Esophagus squamous epithelium (tissue), 5 donors: ENCODE results near the gene TMEM139. TPM values are rescaled to one million over a fixed set of nuclear protein-coding genes. Genes with fewer than 3 reads are reported as not detected.
"Not testable (repeated sequence)": the region's sequence is repeated elsewhere in the genome, so short reads cannot be mapped to it uniquely, and the experiment has no call there.

Experiments
- DNase-seq: peaks from one replicate; lab custom pipeline; 2025; lab: John Stamatoyannopoulos, UW
- H3K27ac ChIP-seq, 4 donors: fragments of 200-600 bp; sonication (generic); one replicate each; pipeline ENCODE4 v1.5.1; 2016 to 2019; ENCODE audit warnings: mild to moderate bottlenecking in 1 of 4
- H3K27me3 ChIP-seq, 4 donors: fragments of 200-600 bp; sonication (generic); 1 replicate in 3 of 4; 2 replicates in 1 of 4; pipeline versions ENCODE4 v1.5.1 to v1.6.0; 2017 to 2021; ENCODE audit warnings: antibody characterized with exemption in 1 of 4
- H3K36me3 ChIP-seq, 3 donors: fragments of 200-600 bp; sonication (generic); one replicate each; pipeline ENCODE4 v1.5.1; 2016 to 2019
- H3K4me1 ChIP-seq, 3 donors: fragments of 200-600 bp; sonication (generic); one replicate each; pipeline ENCODE4 v1.5.1; 2017 to 2019
- H3K4me3 ChIP-seq, 4 donors: fragments of 200-600 bp; sonication (generic); 1 replicate in 3 of 4; 2 replicates in 1 of 4; pipeline ENCODE4 v1.5.1; 2016 to 2019; ENCODE audit warnings: mild to moderate bottlenecking in 2 of 4, moderate library complexity in 1 of 4
- H3K9me3 ChIP-seq, 3 donors: fragments of 200-600 bp; sonication (generic); one replicate each; pipeline ENCODE4 v1.5.1; 2016 to 2019
- POLR2A ChIP-seq, 4 donors: fragments of 450-650 bp; IDR thresholded peaks; one replicate each; pipeline ENCODE4 v1.6.1; 2017; ENCODE audit warnings: antibody characterized with exemption in 4 of 4, mild to moderate bottlenecking in 4 of 4, moderate library complexity in 3 of 4
- WGBS, 2 donors: methylation state at CpG; one replicate each; pipeline ENCODE4 v1.1.5; 2018; 5-methylcytosine and 5-hydroxymethylcytosine counted together
- intact Hi-C: fragments of 100-400 bp; cut with DNase I; formaldehyde crosslinking; loops from one replicate; pipeline ENCODE4 v1.15.0; 2022
- total RNA-seq, 4 donors: library from RNA; depleted of rRNA; stranded (reverse); fragments of >200 nt; gene quantifications; one replicate each; pipeline ENCODE4 v1.1.0, GENCODE V29; 2016
- TF ChIP-seq, protein P1 (sequence below), 6 experiments: fragments of 450-650 bp in 4 of 6; fragments of 200-600 bp in 2 of 6; sonication (generic) in 2 of 6; IDR thresholded peaks; one replicate each; pipeline ENCODE4 v1.5.1; 2016 to 2019; ENCODE audit warnings: antibody characterized with exemption in 6 of 6, mild to moderate bottlenecking in 4 of 6, moderate library complexity in 4 of 6
- donor health status: DM: yes; HTN: yes; CAD: no.

The TMEM139 gene
- total RNA-seq, 4 donors from 2014 or later = 0.15 to 3.6 TPM; not detected in 2

DNA sequence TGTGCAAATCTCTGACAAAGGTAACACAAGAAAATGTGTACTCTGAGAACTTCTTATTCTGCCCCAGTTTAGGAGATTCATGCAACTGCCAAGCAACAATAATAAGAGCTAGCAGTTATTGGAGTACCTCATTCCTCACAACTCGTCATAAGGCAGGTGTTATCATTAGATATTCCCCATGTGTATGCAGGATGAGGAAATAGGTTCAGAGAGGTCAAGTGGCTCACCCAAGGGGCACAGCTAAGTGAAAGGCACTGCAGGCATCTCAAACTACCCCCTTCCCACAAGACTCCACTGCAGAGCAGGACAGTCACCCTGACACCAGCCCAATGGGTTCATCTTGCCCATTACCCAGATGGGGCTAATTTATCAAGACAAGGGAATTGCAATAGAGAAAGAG, 22.9 kb upstream of the TMEM139 start:
- Histone ChIP-seq H3K27me3 (no peaks in the 10 kb centered on the region), H3K4me1 (peaks cover 14 to 24% (median 18%) of the 10 kb centered on the region in 3 donors), H3K27ac (no peak overlapping the region), H3K36me3 (peaks cover 0 to 19% (median 0%) of the 10 kb centered on the region in 3 donors), H3K9me3 (no peaks in the 10 kb centered on the region), H3K4me3 (no peak overlapping the region)
- 71 to 100% methylated on average over 1 of the region's 1 CpG for WGBS, 2 donors
- no peak for DNase-seq
- intact Hi-C loops = no loop called here
- TF ChIP-seq POLR2A (IDR thresholded peaks at IDR 0.05) = no peak
- TF ChIP-seq, protein P1, sequence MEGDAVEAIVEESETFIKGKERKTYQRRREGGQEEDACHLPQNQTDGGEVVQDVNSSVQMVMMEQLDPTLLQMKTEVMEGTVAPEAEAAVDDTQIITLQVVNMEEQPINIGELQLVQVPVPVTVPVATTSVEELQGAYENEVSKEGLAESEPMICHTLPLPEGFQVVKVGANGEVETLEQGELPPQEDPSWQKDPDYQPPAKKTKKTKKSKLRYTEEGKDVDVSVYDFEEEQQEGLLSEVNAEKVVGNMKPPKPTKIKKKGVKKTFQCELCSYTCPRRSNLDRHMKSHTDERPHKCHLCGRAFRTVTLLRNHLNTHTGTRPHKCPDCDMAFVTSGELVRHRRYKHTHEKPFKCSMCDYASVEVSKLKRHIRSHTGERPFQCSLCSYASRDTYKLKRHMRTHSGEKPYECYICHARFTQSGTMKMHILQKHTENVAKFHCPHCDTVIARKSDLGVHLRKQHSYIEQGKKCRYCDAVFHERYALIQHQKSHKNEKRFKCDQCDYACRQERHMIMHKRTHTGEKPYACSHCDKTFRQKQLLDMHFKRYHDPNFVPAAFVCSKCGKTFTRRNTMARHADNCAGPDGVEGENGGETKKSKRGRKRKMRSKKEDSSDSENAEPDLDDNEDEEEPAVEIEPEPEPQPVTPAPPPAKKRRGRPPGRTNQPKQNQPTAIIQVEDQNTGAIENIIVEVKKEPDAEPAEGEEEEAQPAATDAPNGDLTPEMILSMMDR (IDR thresholded peaks at IDR 0.05) = no peak

DNA sequence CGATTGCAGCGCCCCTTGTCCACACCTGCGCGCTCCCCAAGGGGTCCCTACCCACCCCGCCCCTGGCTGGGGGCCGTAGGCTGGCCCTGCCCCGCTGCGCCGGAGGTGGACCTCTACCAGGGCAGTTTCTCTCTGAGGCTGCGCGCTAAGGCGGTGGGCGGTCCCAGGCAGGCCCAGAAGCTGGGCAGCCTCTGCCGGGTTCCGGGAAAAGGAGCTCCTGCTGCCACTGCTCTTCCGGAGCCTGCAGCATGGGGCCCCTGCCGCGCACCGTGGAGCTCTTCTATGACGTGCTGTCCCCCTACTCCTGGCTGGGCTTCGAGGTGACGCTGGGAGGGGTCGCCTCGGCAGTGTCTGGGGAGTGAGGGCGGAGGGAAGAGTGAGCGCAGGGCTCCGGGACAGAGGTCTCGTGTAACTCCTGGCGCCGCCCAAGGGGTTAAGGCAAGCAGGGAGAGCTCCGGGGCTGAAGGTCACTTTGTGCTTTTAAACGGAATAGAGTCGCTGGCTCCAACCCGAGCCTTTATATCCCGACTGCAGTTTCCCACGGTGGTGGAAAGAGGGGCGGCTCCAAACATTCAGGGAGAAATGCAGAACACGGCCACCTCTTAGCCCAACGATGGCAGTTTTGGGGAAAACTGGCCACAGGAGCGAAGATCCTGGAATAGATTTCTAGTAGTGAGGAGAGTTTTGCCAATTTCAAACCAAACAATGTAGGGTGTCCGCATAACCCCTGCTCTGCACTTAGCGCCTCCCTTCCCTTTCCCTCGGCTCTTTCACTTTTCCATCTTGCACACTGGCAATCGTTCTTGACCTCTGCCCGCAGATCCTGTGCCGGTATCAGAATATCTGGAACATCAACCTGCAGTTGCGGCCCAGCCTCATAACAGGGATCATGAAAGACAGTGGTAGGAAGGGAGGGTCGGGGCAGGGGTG, 21.2 kb upstream of the TMEM139 start, which contains the start of gene GSTK1:
GSTK1 (plus strand) TSS at position 176 of the 930 bp plus-strand sequence; CDS start at position 249, 73 bp downstream.
- peak within 1 kb of the TSS; percentile 69 to 94 (median 78) for H3K4me3 ChIP-seq
- peak; percentile 17 for DNase-seq
- no peaks in the 10 kb centered on the region for H3K9me3 ChIP-seq
- H3K4me1 ChIP-seq = peaks cover 14 to 24% (median 18%) of the 10 kb centered on the region in 3 donors
- no peaks in the 10 kb centered on the region for H3K27me3 ChIP-seq
- WGBS, 2 donors = 0% methylated on average over 7 to 31 of the region's 48 CpGs
- intact Hi-C loops = no loop called here
- peak within 1 kb of the TSS; percentile 87 to 92 (median 90) for H3K27ac ChIP-seq
- peaks cover 7 to 36% (median 15%) of the 10 kb centered on the region in 3 donors for H3K36me3 ChIP-seq
- TF ChIP-seq, protein P1 (IDR thresholded peaks at IDR 0.05) = no peak
- TF ChIP-seq POLR2A (IDR thresholded peaks at IDR 0.05) = peak in 2 of 4 donors; percentile 60 to 83

DNA sequence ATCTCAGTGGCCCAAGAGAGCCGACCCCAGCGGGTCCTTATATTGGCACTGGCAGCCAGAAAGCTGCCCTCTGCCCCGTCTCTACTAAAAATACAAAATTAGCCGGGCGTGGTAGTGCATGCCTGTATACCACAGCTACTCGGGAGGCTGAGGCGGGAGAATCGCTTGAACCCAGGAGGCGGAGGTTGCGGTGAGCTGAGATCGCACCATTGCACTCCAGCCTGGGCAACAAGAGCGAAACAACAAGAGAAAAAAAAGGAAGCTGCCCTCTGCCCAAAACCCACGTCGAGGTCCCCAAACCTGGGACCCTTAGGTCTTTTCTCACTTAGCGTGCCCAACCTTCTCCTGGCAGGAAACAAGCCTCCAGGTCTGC, 20.6 kb upstream of the TMEM139 start:
- H3K27ac ChIP-seq = peak overlapping the region; percentile 87 to 92 (median 90)
- peak overlapping the region; percentile 69 to 94 (median 78) for H3K4me3 ChIP-seq
- DNase-seq, H3K9me3 ChIP-seq, intact Hi-C loops, H3K27me3 ChIP-seq: not testable (repeated sequence)
- peaks cover 14 to 24% (median 18%) of the 10 kb centered on the region in 3 donors for H3K4me1 ChIP-seq
- WGBS, 2 donors = 69 to 80% methylated on average over 6 to 7 of the region's 15 CpGs
- H3K36me3 ChIP-seq = peaks cover 13 to 42% (median 19%) of the 10 kb centered on the region in 3 donors

DNA sequence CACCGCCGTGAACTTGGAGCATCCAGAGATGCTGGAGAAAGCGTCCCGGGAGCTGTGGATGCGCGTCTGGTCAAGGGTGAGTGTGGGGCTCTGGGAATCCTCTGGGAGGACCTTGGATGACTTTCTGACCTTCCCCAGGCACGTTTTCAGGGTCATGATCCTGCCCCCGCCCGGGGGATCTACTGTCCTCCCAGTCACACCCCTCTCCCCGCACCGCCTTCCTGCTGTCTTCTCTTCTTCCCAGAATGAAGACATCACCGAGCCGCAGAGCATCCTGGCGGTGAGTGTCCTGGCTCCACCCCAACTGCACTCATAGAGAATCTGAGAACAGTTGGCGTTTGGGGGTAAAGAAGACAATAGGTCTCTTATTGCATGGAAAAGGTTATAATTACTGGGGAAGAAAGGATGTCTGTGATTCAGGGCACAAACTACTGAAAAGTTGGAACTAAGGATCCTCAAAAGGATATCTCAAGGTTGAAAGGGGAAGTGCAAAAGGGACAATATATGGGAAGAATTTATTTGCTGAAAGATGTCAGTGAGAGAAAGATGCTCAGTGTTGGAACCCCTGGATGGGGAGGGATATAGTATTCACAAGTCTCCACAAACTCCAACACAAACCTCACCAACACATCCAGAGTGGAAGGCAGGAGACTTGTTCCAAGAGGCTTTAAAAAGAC, 19.6 kb upstream of the TMEM139 start:
- Histone ChIP-seq H3K4me3 (peak overlapping the region in 2 of 4 donors; percentile 75 to 94), H3K27me3 (no peaks in the 10 kb centered on the region), H3K27ac (peak overlapping the region in 2 of 4 donors; percentile 23 to 89), H3K4me1 (peaks cover 14 to 24% (median 18%) of the 10 kb centered on the region in 3 donors), H3K9me3 (no peaks in the 10 kb centered on the region), H3K36me3 (peaks cover 15 to 52% (median 19%) of the 10 kb centered on the region in 3 donors)
- TF ChIP-seq, protein P1 (IDR thresholded peaks at IDR 0.05) = no peak
- DNase-seq = no peak
- 71 to 80% methylated on average over 9 to 12 of the region's 15 CpGs for whole genome bisulfite sequencing, 2 donors
- intact Hi-C loops = no loop called here

DNA sequence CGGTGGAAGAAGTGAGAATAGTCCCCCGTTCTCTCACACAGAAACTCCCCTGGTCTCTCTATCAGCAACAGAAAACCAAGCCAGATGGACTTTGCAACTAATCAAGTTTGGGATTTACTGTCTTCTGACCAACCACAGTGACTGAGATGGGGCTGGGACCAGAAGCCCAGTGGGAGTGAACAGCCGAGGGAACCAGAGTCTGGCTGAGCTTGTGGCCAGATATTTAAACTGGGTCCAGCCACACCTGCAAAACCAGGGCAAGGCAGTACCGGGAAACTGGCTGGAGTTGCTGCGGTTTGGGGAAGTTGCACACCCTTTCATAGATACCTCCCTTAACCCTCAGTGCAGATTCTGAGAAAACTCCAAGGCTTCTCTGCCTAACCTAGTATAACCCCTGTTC, 15.5 kb upstream of the TMEM139 start:
- H3K4me1 ChIP-seq = peaks cover 10 to 14% (median 11%) of the 10 kb centered on the region in 3 donors
- H3K9me3 ChIP-seq = no peaks in the 10 kb centered on the region
- no peak for TF ChIP-seq POLR2A (IDR thresholded peaks at IDR 0.05)
- TF ChIP-seq, protein P1 (IDR thresholded peaks at IDR 0.05) = no peak
- no peaks in the 10 kb centered on the region for H3K27me3 ChIP-seq
- no peak for DNase-seq
- 79 to 88% methylated on average over 3 to 4 of the region's 5 CpGs for WGBS, 2 donors
- intact Hi-C loops = no loop called here
- H3K27ac ChIP-seq = no peak overlapping the region
- H3K36me3 ChIP-seq = peaks cover 15 to 55% (median 19%) of the 10 kb centered on the region in 3 donors
- no peak overlapping the region for H3K4me3 ChIP-seq
